Dendritic cell treated with granulocyte-macrophage colony-stimulating factor and Interleukin-4, amounts not matched to agents 40 ng/mL and 50 ng/mL, for 4 days (primary cell): ENCODE data around the gene SH3RF1.
"Not testable (repeated sequence)": the region's sequence is repeated elsewhere in the genome, so short reads cannot be mapped to it uniquely, and the experiment has no call there.

Source experiments
- H3K27ac Mint-ChIP-seq: one replicate; pipeline ENCODE4 v1.8.0; 2022; ENCODE audit warnings: mild to moderate bottlenecking, mixed read lengths
- H3K27me3 Mint-ChIP-seq: one replicate; pipeline ENCODE4 v1.8.0; 2022; ENCODE audit warnings: mild to moderate bottlenecking, mixed read lengths
- H3K36me3 Mint-ChIP-seq: one replicate; pipeline ENCODE4 v1.8.0; 2022; ENCODE audit warnings: low read depth, mixed read lengths
- H3K4me1 Mint-ChIP-seq: one replicate; pipeline ENCODE4 v1.8.0; 2022; ENCODE audit warnings: low read depth, mixed read lengths
- H3K4me3 Mint-ChIP-seq: one replicate; pipeline ENCODE4 v1.8.0; 2022; ENCODE audit warnings: mild to moderate bottlenecking, moderate library complexity, mixed read lengths
- H3K9me3 Mint-ChIP-seq: one replicate; pipeline ENCODE4 v1.8.0; 2022; ENCODE audit warnings: mixed read lengths
- intact Hi-C: fragments of 100-400 bp; cut with micrococcal nuclease; formaldehyde crosslinking; loops from one replicate; pipeline ENCODE4 v1.15.0; 2022

SH3RF1 gene

DNA sequence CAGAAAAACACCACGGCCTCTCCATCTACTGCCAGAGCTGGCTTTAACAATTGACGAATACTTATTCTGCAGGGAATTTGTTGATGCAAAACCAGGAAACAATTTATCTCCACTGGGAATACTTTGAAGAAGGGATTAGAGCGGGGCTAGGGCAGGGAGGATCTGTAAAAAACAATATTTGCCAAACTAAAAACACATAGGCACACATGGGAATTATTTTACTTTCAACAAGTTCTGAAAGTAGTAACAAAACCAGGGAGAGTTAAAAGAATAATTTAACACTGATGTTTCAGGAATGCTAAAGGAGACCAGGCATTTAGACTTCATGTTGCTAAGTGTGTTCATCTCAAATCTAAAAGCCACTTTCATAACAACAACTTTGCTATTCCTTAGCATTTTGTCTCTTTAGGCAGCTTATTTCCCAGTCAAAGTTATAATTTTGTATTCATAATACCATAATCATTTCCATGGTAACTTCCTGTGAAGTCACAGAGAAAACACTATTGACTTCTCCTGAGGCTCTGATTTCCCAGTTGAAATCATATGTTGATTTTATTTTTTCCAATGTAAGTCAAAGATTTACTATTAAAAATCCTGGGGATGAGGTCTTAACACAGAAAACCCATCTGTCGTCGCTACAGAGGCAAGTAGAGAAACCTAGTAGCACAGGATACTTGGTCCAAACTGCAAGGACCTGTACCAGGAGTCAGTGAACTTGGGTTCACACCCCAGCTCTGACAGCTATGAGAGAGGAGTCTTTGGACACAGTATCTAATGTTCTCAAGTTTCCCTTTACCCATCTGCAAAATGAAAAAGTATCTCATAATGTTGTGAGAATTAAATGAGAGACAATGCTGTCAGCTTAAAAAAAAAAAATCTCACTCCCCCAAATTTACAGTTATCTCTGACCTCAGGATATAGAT is 69.3 kb downstream of the SH3RF1 start:
- no peaks in the 10 kb centered on the region for H3K9me3 Mint-ChIP-seq
- no peak overlapping the region for H3K4me3 Mint-ChIP-seq
- H3K4me1 Mint-ChIP-seq: no peaks in the 10 kb centered on the region
- H3K36me3 Mint-ChIP-seq: no peaks in the 10 kb centered on the region
- intact Hi-C loops: no loop called here
- H3K27ac Mint-ChIP-seq: no peak overlapping the region
- no peaks in the 10 kb centered on the region for H3K27me3 Mint-ChIP-seq

DNA sequence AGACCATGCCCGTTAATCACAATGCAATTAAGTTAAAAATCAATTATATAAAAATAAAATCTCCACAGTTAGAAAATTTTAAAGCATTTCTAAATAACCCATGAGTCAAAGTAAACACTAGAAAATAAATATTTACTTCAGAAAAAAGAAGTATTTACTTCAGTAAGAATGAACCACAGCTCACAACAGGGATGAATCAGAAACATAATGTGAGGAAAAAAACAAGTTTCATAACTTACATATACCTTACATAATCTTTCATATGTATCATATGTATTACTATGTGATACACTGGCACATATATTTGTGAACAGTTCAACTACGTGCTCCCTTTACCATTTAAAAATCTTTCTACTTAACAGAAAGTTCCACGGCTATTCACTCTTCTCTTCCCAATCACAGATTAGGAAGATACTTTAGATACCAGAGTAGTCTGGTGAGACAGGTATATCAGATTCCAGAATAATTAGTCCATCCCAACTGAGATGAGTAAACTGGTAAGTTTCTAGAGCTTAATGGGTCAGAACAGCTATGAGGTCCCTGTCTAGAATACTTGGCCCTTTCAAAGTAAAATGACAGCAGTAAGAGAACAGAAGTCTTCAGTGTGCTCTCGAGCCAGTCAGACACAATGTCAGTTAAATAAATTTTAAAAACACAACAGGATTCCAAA is 70.3 kb downstream of the SH3RF1 start:
- H3K27me3 Mint-ChIP-seq: no peaks in the 10 kb centered on the region
- no peak overlapping the region for H3K27ac Mint-ChIP-seq
- H3K4me3 Mint-ChIP-seq: no peak overlapping the region
- H3K9me3 Mint-ChIP-seq: no peaks in the 10 kb centered on the region
- no peaks in the 10 kb centered on the region for H3K4me1 Mint-ChIP-seq
- intact Hi-C loops: no loop called here
- H3K36me3 Mint-ChIP-seq: no peaks in the 10 kb centered on the region

DNA sequence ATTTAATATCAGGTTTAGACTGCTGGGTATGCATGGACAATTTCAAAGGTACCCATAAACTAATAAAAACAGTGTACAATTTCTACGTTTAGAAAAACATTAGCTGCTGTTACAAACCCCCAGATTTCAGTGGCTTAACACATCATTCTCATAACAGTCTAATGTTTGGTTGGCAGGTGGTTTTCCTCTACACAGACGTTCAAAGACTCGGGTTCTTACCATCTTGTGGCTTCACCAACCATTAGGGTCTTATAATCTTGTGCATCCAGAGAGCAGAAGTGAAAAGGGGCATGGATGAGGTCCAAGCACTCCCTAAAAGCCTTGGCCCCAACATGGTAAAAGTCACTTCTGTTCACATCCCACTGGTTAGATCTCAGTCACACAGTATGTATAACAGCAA is 71.6 kb downstream of the SH3RF1 start:
- no peak overlapping the region for H3K4me3 Mint-ChIP-seq
- no peaks in the 10 kb centered on the region for H3K4me1 Mint-ChIP-seq
- H3K27ac Mint-ChIP-seq: no peak overlapping the region
- intact Hi-C loops: no loop called here
- H3K9me3 Mint-ChIP-seq: no peaks in the 10 kb centered on the region
- H3K27me3 Mint-ChIP-seq: no peaks in the 10 kb centered on the region
- no peaks in the 10 kb centered on the region for H3K36me3 Mint-ChIP-seq

DNA sequence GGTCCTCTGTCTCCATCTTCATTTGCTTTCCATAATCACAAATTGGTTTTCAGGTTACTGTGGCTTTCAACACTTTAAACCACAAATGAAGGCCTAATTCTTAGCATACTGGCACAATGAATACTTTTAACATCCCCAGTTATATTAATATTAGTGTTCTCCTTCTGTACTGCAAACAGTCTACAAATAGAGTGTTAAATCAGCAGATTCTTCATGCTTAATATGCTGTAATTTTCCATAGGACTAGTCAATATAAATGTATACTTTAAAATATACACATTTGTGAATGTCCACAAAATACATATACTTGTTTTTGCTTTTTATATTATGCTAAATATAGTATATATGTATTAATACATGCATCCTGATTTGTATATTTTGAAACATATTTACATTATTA is 72.6 kb downstream of the SH3RF1 start:
- intact Hi-C loops: no loop called here
- Mint-ChIP-seq H3K27me3 (no peaks in the 10 kb centered on the region), H3K4me1 (no peaks in the 10 kb centered on the region), H3K4me3 (no peak overlapping the region), H3K36me3 (no peaks in the 10 kb centered on the region), H3K9me3 (no peaks in the 10 kb centered on the region), H3K27ac (no peak overlapping the region)

DNA sequence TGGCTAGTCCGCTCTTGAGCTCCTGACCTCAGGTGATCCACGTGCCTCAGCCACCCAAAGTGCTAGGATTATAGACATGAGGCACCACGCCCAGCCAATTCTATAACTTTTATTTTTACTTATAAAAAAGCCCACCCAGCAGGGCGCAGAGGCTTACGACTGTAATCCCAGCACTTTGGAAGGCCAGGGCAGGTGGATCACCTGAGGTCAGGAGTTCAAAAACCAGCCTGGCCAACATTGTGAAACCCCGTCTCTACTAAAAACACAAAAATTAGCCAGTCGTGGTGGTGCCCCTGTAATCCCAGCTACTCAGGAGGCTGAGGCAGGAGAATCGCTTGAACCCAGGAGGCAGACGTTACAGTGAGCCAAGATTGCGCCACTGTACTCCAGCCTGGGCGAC is 73.5 kb downstream of the SH3RF1 start:
- H3K27me3 Mint-ChIP-seq, H3K4me1 Mint-ChIP-seq, intact Hi-C loops, H3K9me3 Mint-ChIP-seq, H3K4me3 Mint-ChIP-seq, H3K27ac Mint-ChIP-seq, H3K36me3 Mint-ChIP-seq: not testable (repeated sequence)

DNA sequence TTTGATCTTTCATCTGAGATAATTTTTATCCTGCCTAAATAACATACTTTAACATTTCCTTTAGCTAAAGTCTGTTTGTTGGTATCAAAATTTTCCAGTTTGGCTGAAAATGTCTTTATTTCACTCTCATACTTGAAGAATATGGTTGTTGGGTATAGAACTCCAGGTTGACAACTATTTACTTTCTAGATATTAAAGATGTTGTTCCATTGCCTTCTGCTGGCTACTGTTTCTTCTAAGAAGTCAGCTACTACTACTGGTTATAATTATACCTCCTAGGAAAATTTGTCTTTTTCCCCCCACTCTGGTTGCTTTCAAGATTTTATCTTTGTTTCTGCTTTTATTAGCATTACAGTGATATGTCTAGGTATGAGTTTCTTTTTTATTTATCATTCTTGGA is 75.7 kb downstream of the SH3RF1 start:
- intact Hi-C loops: no loop called here
- Mint-ChIP-seq H3K4me3 (no peak overlapping the region), H3K9me3 (no peaks in the 10 kb centered on the region), H3K27ac (no peak overlapping the region), H3K27me3 (no peaks in the 10 kb centered on the region), H3K4me1 (no peaks in the 10 kb centered on the region), H3K36me3 (no peaks in the 10 kb centered on the region)

DNA sequence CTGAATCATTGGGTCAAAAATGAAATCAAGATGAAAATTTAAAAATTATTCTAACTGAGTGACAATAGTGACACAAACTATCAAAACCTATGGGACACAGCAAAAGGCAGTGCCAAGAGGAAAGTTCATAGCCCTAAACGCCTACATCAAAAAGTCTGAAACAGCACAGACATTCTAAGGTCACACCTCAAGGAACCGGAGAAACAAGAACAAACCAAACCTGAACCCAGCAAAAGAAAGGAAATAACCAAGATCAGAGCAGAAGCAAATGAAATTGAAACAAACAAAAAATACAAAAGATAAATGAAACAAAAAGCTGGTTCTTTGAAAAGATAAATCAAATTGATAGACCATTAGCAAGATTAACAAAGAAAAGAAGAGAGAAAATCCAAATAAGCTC is 80.8 kb downstream of the SH3RF1 start:
- H3K27ac Mint-ChIP-seq, H3K36me3 Mint-ChIP-seq, H3K27me3 Mint-ChIP-seq, H3K9me3 Mint-ChIP-seq, H3K4me1 Mint-ChIP-seq, H3K4me3 Mint-ChIP-seq, intact Hi-C loops: not testable (repeated sequence)

DNA sequence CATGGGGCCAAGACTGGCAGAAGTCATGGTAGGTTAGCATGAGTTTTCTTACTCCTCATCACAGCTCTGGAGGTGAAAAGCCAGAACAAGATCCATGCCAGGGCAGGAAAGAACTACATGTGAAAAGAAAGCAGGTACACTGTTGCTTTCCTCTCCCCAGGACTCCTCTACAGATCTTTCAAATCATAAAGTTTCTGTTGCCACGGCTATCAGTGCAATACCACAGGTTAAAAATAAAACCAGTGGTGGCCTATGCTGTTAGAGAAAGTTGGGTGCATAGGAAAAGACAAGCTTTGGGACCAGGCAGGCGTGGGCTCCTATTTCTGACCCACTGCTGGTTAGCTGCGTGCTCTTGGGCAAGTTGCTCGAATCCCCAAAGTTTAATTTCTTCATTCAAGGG is 81.4 kb downstream of the SH3RF1 start:
- Mint-ChIP-seq H3K4me3 (no peak overlapping the region), H3K27me3 (no peaks in the 10 kb centered on the region), H3K27ac (no peak overlapping the region), H3K36me3 (no peaks in the 10 kb centered on the region), H3K9me3 (no peaks in the 10 kb centered on the region), H3K4me1 (no peaks in the 10 kb centered on the region)
- intact Hi-C loops: no loop called here

DNA sequence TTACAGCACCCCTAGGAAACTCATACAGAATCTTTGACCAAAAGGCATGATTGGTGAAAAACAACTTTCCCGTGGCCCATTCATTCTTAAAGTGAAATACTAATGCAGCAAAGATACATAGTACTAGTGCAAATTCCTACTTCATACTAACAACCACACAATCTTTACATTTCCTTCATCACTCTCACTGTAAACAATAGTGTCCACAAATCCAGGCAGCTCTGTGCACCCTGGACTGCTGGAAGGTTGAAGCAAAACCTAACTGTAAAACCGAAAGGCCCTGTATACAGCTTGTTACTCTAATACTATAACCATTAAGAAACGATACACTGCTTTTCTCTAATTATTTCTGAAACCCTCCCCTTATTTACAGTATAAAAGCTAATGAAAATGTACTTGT is 82.6 kb downstream of the SH3RF1 start:
- Mint-ChIP-seq H3K4me3 (no peak overlapping the region), H3K9me3 (no peaks in the 10 kb centered on the region), H3K27ac (no peak overlapping the region), H3K27me3 (no peaks in the 10 kb centered on the region), H3K4me1 (no peaks in the 10 kb centered on the region), H3K36me3 (no peaks in the 10 kb centered on the region)
- intact Hi-C loops: no loop called here

DNA sequence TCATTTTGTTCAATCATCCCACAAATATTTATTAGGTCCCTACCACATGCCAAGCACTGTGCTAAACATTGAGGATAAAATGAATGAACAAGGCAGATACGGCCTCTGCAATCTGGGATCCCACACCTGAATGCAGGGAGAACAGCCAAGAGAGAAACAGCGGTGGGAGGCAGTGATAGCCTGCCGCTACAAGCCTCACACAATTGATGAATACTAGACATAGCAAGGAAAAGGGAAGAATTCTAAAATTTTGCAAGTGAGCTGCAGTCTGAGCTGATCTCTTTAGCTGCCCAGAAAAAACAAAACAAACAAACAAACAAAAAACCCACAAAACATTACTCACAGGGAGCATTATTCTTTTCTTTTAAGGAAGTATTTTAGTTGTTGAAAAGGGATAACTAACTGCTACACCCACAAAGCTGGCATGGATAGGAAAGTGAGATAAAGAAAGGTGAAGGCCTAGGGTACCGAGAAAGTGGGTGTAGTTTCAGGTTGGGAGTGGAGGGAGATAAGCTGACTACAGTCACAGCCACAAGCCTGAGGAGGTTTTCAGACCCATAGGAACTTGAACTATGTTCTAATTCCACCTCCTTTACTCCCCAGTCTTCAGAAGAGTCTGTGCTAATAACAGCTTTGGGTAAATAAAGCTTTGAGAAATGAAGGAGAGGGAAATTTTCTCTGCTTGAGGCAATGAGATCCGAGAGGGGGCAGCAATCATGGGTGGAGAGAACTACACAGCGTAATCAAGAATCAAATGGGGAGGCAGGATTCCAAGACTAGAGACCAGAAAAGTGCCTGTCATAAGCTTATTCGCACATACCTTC is 85.4 kb downstream of the SH3RF1 start:
- intact Hi-C loops: no loop called here
- H3K36me3 Mint-ChIP-seq: no peaks in the 10 kb centered on the region
- no peaks in the 10 kb centered on the region for H3K27me3 Mint-ChIP-seq
- H3K4me1 Mint-ChIP-seq: no peaks in the 10 kb centered on the region
- H3K9me3 Mint-ChIP-seq: no peaks in the 10 kb centered on the region
- no peak overlapping the region for H3K4me3 Mint-ChIP-seq
- H3K27ac Mint-ChIP-seq: no peak overlapping the region

DNA sequence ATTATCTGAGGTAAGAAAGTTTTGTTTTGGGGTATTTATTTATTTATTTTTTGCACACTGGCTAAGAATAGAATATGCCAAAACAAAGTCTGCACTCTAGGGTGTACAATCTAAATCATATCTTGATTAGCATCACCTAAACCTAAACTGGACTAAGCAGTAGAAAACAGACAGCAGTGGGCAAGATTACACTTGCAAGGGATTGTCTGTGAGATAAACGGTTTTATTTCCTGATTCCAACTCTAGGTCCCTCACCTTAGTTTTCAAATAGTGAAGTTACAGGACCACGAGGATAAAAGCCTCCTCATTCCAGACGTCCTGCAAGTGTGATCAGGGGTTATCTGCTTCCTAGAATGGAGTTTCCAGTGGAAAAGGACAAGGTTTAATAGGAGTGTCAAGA is 86.1 kb downstream of the SH3RF1 start:
- Mint-ChIP-seq H3K4me1 (no peaks in the 10 kb centered on the region), H3K4me3 (no peak overlapping the region), H3K36me3 (no peaks in the 10 kb centered on the region), H3K9me3 (no peaks in the 10 kb centered on the region), H3K27ac (no peak overlapping the region), H3K27me3 (no peaks in the 10 kb centered on the region)
- intact Hi-C loops: no loop called here

DNA sequence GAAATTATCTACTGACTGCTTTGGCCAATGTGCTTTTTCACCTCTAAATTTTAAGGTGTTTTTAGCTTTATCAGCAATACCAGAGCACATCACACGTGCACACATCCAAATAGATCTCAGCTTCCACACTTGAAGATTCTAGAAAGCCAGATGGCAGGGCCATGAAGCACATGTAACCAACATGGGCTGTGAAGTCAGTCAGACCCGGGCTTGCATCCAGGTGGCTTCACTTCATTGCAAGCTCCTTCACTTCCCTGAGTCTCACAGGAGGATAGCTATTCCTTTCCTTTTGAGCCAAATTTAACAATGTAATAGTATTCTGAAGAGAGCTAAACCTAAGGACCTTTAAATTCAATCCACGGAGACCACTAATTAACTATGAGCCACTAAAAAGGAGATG is 86.5 kb downstream of the SH3RF1 start:
- intact Hi-C loops: no loop called here
- H3K27me3 Mint-ChIP-seq: no peaks in the 10 kb centered on the region
- no peaks in the 10 kb centered on the region for H3K36me3 Mint-ChIP-seq
- no peak overlapping the region for H3K27ac Mint-ChIP-seq
- H3K4me3 Mint-ChIP-seq: no peak overlapping the region
- no peaks in the 10 kb centered on the region for H3K9me3 Mint-ChIP-seq
- H3K4me1 Mint-ChIP-seq: no peaks in the 10 kb centered on the region

DNA sequence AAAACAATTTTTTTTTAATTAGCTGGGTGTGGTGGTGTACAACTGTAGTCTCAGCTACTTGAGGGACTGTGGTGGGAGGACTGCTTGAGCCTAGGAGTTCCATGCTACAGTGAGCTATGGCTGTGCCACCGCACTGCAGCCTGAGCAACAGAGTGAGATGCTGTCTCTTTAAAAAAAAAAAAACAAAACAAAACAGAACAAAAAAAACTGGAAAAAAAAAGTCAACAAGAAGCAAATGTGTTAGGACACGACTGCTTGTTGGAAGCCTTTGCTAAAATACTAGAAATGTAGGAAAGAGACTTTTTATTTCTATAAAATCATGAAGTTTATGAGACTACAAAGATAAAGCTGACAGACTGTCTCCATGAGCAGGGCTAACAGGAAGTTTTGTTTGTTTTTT is 87.2 kb downstream of the SH3RF1 start:
- intact Hi-C loops: no loop called here
- Mint-ChIP-seq H3K4me1 (no peaks in the 10 kb centered on the region), H3K4me3 (no peak overlapping the region), H3K9me3 (no peaks in the 10 kb centered on the region), H3K36me3 (no peaks in the 10 kb centered on the region), H3K27me3 (no peaks in the 10 kb centered on the region), H3K27ac (no peak overlapping the region)
